GM12892 (cell line): ENCODE results near the gene NCOA4.

Experiments
- POLR2A ChIP-seq: IDR thresholded peaks from 2 replicates; pipeline ENCODE4 v1.6.1; 2011; ENCODE audit warnings: low read depth, low read length, control low read depth
- POLR2AphosphoS5 ChIP-seq: IDR thresholded peaks from 2 replicates; pipeline ENCODE4 v1.6.1; 2011; ENCODE audit warnings: low read depth, low read length, control low read depth

- TF ChIP-seq POLR2A (no peak), POLR2AphosphoS5 (no peak)
Observed at GRCh38 chr10:46028584-46029460, 1.6 kb downstream of the NCOA4 start.
